Frontal cortex (tissue), 4 donors: Measurements from ENCODE around the gene IL33. TPM values are rescaled to one million over a fixed set of nuclear protein-coding genes. Genes with fewer than 3 reads are reported as not detected.

Experiments used
- DNase-seq, 2 donors: peaks; one replicate each; pipeline ENCODE4 v3.0.0; 2012; ENCODE audit warnings: low spot score in 2 of 2
- FAIRE-seq: peaks from 2 replicates; lab custom pipeline; 2012; peaks lifted over from hg19 to GRCh38; lab: Jason Lieb, UNC
- total RNA-seq: library from RNA; depleted of rRNA; stranded (reverse); fragments of >200 nt; gene quantifications from one replicate; pipeline ENCODE4 v1.2.3, GENCODE V29; 2014
- donor health status: control.
- donor health status: control.
- donor health status: control.

Gene IL33
- total RNA-seq, 1 donor from 2014 or later: 8.6 TPM

DNA sequence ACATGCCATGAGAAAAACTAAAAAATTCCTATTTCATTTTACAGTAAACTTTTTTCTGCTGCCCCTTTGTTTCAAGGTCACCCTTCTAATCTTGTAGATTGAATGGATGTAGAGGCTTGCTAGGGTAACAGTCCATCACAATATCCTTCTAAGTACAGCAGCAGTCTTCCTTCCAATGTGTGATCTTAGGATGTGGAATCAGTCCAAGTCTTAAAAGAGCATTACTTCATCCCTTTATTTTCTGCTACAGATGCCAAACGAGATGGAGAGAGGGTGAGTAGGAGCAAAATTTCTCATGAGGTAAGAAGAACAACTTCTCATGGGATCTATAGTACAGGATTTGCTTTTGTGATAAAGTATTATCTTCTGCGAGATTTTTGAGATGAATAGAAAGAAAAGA is 704 bp upstream of the IL33 start:
- no peak for DNase-seq

GRCh38 chr9:6216002-6216401 is 395 bp downstream of the IL33 start:
- FAIRE-seq (no peak), DNase-seq (no peak)

More for the DNA sequence above, 704 bp upstream of the IL33 start:
- no peak for FAIRE-seq

- DNase-seq (no peak), FAIRE-seq (no peak)
Measured at GRCh38 chr9:6216951-6217350, 1.3 kb downstream of the IL33 start.

DNA sequence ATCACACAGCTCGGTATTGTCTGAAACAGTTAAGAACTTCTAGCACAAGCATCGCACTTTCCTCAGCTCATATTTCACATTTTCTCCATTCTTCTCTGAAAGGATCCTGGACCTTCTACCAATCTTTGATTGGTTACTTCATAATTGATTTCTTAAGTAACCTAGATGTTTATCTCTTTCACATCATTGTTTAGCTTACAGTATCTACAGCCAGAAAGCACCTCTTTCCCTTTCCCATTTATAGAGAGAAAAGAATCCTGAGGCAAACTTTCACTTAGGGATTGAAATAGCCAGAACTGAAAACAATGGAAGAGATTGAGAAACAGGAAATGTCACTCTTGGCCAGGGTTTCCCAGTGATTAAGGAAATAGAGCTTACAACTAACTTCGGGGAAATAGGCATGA is 2.5 kb downstream of the IL33 start:
- DNase-seq (no peak), FAIRE-seq (no peak)

DNA sequence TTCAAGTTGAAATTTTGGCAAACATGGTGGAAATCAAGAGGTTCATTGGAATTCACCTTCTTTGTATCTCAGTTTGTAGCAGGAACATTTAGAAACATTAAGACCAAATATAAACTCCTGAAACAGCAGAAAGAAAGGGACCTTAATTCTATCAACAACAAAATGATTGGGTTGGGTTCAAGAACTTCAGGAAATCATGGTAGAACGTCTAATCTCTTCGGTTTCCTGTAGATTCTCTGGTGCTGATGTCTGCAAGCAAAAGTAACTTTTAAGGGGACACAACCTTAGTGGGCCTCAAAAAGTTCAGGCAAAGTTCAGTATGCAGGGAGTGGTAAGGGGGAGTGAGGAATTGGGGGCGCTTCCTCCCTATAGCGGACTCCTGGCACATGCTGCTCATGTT is 3.4 kb downstream of the IL33 start:
- DNase-seq: no peak

DNA sequence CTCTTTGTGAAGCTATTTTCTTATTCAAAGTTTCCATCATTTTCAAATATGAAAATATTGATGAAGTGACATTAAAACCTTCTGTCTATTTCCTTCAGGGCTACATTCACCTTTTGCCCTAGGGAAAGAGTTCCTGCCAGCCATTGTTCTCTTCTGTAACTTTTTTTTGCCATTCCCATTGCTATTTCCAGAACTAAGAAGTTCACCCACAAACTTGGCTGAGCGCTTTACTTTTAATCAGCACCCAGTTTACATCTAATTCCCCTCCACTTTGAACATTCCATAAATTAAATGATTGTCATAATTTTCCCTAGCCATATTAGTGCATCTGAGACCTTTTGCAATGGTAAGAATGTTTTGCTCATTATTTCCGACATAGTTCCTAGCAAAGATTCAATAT is 4.4 kb downstream of the IL33 start:
- FAIRE-seq (no peak), DNase-seq (no peak)

More for the DNA sequence above, 3.4 kb downstream of the IL33 start:
- FAIRE-seq: no peak

DNA sequence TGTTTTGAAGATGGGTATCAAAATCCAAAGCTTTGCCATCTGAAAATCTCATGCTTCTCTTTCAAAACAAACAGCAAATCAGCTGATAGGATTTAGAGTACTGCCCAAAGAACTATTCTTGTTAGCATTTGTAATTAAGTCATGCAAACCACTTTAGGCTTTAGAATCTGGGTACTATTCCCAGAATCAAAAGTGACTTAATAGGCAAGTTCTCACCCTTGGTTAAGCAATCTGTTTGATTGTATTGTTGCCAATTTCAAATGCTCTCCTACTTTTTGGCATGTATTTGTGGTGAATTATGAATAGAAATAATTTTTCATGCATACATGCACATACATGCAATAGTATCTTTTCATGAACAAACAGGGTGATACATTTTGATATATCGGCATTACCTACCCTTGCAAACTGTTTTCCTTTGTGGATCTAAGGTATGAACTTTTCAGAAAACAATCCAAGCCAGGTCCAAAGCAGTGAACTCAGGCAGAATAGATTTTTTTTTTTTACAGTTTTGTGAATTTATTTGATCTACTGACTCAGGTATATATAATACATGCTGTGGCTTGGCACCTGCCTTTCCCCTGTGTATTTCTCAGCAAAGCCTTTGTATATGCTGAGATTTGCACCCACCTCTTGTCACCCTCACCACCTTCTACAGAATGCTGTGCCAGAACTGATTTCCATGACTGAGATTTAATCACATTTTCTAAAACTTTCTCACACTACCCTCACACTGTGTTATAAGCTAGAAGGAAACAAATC is 9.0 kb downstream of the IL33 start:
- FAIRE-seq (no peak), DNase-seq (no peak)

DNA sequence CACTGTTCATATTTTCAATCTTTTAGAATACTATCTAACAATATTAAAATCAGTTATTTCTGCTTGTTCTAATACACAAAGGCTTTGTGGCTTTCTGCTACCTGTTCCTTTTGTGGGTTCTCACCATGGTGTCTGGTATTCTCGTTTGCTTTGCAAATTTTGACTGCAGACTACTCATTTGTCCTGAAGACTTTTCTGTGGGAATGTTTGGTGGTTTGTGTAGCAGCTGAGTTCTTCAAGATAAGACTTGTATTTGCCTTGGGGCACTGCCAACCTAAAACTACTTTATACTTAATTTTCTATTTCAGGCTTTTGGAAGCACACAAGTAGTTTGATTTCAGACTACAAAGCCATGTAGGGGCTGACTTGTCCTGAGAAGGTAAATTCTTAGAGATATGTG is 11.1 kb downstream of the IL33 start:
- DNase-seq (no peak), FAIRE-seq (no peak)

GRCh38 chr9:6229186-6229585 is 13.6 kb downstream of the IL33 start:
- DNase-seq: no peak
- FAIRE-seq: no peak

DNA sequence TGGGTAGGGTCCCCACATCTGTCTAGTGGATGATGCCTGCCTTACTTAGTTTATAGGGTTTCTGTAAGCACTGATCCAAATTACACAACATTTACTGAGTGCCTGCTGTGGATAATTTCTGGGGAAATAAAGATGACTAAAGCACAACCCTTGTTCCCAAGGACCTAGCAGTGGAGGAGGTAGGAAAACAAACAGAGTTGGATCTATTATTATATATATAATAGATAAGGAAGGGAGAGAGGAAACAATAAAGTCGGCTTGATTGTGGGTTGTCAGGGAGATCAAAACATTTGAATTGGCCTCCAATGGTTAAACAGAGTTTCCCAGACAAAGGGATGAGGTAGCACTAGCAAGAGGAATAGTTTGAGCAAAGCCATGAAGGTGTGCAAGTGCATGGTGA is 14.0 kb downstream of the IL33 start:
- FAIRE-seq (no peak), DNase-seq (no peak)

GRCh38 chr9:6230037-6230780 is 14.6 kb downstream of the IL33 start:
- DNase-seq (no peak), FAIRE-seq (no peak)

- no peak for FAIRE-seq
- no peak for DNase-seq
Measured at GRCh38 chr9:6232336-6232945, 16.8 kb downstream of the IL33 start.

DNA sequence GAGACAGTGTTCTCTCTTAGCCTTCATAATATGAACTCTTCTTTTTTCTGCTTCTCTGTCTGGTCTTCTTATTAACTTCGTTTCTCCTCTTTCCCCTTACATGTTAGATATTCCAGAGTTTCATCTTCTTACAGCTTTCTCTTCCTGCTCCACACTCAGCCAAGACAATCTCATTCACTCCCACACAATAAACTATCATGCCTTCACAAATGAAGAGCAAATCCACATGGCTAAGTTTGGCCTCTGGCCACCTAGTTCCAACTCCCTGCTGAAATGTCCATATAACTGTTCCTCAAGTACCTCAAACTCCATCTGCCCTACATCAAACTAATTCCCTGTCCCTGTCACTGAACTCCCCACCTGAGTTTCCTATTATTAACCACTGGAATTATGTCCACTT is 18.4 kb downstream of the IL33 start:
- no peak for FAIRE-seq
- no peak for DNase-seq

- no peak for DNase-seq
- FAIRE-seq: no peak
Measured at GRCh38 chr9:6237267-6237666, 21.7 kb downstream of the IL33 start.

- DNase-seq: no peak
- FAIRE-seq: no peak
Measured at GRCh38 chr9:6239048-6239461, 23.4 kb downstream of the IL33 start.

- DNase-seq (no peak), FAIRE-seq (no peak)
Measured at GRCh38 chr9:6239694-6240093, 24.1 kb downstream of the IL33 start.

- FAIRE-seq (no peak), DNase-seq (no peak)
Measured at GRCh38 chr9:6243746-6244145, 28.1 kb downstream of the IL33 start.

- DNase-seq: no peak
- no peak for FAIRE-seq
Measured at GRCh38 chr9:6247266-6247665, 31.7 kb downstream of the IL33 start.

DNA sequence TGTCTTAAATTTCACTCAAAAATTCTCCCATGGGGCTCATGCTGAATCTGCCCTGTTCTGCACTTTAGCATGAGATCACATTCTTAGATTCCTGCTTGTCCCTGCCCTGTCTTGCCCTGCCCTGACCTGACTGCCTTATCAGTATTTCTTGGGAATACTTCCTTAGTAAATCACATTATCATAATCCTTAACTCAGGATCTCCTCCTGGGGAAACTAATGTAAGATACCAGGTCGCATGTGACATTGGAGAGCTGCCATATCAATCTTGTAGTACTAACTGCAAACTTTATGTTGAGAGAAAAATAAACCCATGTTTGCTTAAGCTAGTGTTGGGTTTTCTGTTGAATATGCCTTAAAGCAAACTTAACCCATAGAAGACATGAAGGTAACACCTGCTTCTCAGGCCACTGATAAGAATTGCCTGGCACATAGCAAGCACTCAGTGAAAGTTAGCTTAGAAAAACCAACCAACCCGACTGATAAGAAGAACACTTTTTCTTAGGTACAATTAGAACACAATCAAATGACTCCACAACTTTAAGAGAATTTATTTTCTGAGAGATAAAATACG is 53.3 kb downstream of the IL33 start:
- no peak for FAIRE-seq
- no peak for DNase-seq

GRCh38 chr9:6270896-6271295 is 55.3 kb downstream of the IL33 start:
- FAIRE-seq (no peak), DNase-seq (no peak)
